ENCODE results near the gene TAF3. TPM values are rescaled to one million over a fixed set of nuclear protein-coding genes. Genes with fewer than 3 reads are reported as not detected.

Gene TAF3
- polyA plus RNA-seq, 3 donors: 1.6 to 3.9 (median 3.4) TPM

DNA sequence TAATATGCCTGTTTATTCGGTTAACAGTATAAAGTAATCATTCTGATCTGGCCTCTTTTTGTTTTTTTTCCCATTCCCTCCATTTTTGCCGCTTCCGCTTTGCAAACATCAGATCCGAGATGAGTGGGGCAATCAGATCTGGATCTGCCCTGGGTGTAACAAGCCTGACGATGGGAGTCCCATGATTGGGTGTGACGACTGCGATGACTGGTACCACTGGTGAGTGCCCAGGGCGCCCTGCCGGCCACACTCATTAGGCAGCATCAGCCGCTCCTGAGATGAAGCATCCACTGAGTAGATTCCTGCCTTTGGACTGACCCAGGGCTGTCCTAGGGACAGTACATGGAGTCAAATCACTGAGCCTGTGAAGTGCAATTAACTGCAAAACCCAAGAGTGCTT is 195.3 kb downstream of the TAF3 start:
- Histone ChIP-seq H3K9me3 (replicated peaks in 1 of 2; ENCODE audit: control insufficient read depth in 1 of 2, insufficient read depth in 1 of 2, low read length in 2 of 2) (no peaks in the 10 kb centered on the region), H3K79me2 (ENCODE audit: insufficient read depth, low read length) (no peaks in the 10 kb centered on the region), H4K20me1 (ENCODE audit: insufficient read depth, low read length) (no peaks in the 10 kb centered on the region), H3K9ac (ENCODE audit: insufficient read depth, low read length, poor library complexity, severe bottlenecking) (no peak overlapping the region), H3K4me3 (replicated peaks in 1 of 3; ENCODE audit: low read depth in 2 of 3, low read length in 3 of 3) (no peak overlapping the region), H3K4me2 (replicated peaks; ENCODE audit: extremely low read depth, low read length, poor library complexity, severe bottlenecking) (no peak overlapping the region), H3K4me1 (ENCODE audit: control insufficient read depth in 1 of 2, insufficient read depth in 2 of 2, low read length in 2 of 2) (no peaks in the 10 kb centered on the region), H3K27me3 (ENCODE audit: control insufficient read depth in 2 of 2, insufficient read depth in 2 of 2, low read length in 2 of 2) (no peaks in the 10 kb centered on the region), H3K36me3 (replicated peaks in 1 of 2; ENCODE audit: control insufficient read depth in 1 of 2, insufficient read depth in 2 of 2, low read length in 2 of 2) (peaks cover 28 to 66% of the 10 kb centered on the region in 2 donors), H3K27ac (ENCODE audit: low read depth in 1 of 2, low read length in 2 of 2) (no peak overlapping the region), H2AFZ (ENCODE audit: insufficient read depth, low read depth, low read length, poor library complexity, severe bottlenecking) (no peak overlapping the region)
- Mint-ChIP-seq H3K9me3 (no peaks in the 10 kb centered on the region), H3K27me3 (ENCODE audit: low read depth in 3 of 3) (no peaks in the 10 kb centered on the region), H3K4me1 (no peaks in the 10 kb centered on the region), H3K36me3 (peaks cover 51 to 56% of the 10 kb centered on the region in 2 donors), H3K27ac (peak overlapping the region in 1 of 7 donors; percentile 23), H3K4me3 (no peak overlapping the region)
- TF ChIP-seq, protein P1, sequence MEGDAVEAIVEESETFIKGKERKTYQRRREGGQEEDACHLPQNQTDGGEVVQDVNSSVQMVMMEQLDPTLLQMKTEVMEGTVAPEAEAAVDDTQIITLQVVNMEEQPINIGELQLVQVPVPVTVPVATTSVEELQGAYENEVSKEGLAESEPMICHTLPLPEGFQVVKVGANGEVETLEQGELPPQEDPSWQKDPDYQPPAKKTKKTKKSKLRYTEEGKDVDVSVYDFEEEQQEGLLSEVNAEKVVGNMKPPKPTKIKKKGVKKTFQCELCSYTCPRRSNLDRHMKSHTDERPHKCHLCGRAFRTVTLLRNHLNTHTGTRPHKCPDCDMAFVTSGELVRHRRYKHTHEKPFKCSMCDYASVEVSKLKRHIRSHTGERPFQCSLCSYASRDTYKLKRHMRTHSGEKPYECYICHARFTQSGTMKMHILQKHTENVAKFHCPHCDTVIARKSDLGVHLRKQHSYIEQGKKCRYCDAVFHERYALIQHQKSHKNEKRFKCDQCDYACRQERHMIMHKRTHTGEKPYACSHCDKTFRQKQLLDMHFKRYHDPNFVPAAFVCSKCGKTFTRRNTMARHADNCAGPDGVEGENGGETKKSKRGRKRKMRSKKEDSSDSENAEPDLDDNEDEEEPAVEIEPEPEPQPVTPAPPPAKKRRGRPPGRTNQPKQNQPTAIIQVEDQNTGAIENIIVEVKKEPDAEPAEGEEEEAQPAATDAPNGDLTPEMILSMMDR (IDR thresholded peaks at IDR 0.05): no peak
- intact Hi-C loops (cut with micrococcal nuclease): no loop called here
- DNase-seq: no peak
- 95% methylated on average over 9 of the region's 10 CpGs for WGBS (ENCODE audit: insufficient coverage)

DNA sequence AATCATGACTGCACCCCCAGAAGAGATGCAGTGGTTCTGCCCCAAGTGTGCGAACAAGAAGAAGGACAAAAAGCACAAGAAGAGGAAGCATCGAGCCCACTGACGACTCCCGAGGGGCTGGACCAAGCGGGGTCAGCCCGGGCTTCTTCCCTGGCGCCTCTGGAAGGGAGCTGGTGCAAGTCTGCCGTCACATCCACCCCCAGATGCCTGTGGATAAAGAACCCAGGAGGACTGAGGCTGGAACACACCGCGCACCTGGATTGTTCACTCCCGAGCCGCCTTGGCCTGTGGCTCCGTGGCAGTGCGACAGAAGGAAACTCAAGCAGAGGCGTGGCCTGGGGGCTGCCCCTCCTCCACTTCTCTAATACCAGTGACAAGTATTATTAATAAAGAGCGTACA is 196.3 kb downstream of the TAF3 start:
- H3K36me3 Mint-ChIP-seq: peaks cover 46 to 47% of the 10 kb centered on the region in 2 donors
- intact Hi-C loops (cut with micrococcal nuclease): no loop called here
- 96% methylated on average over 10 of the region's 16 CpGs for WGBS (ENCODE audit: insufficient coverage)
- H3K4me2 ChIP-seq (replicated peaks; ENCODE audit: extremely low read depth, low read length, poor library complexity, severe bottlenecking): no peak overlapping the region
- no peaks in the 10 kb centered on the region for H3K4me1 Mint-ChIP-seq
- H4K20me1 ChIP-seq (ENCODE audit: insufficient read depth, low read length): no peaks in the 10 kb centered on the region
- DNase-seq: no peak
- no peaks in the 10 kb centered on the region for H3K9me3 ChIP-seq (replicated peaks in 1 of 2; ENCODE audit: control insufficient read depth in 1 of 2, insufficient read depth in 1 of 2, low read length in 2 of 2)
- no peaks in the 10 kb centered on the region for H3K27me3 ChIP-seq (ENCODE audit: control insufficient read depth in 2 of 2, insufficient read depth in 2 of 2, low read length in 2 of 2)
- H3K4me3 ChIP-seq (replicated peaks in 1 of 3; ENCODE audit: low read depth in 2 of 3, low read length in 3 of 3): no peak overlapping the region
- no peak overlapping the region for H2AFZ ChIP-seq (ENCODE audit: insufficient read depth, low read depth, low read length, poor library complexity, severe bottlenecking)
- H3K9ac ChIP-seq (ENCODE audit: insufficient read depth, low read length, poor library complexity, severe bottlenecking): no peak overlapping the region
- no peaks in the 10 kb centered on the region for H3K27me3 Mint-ChIP-seq (ENCODE audit: low read depth in 3 of 3)
- TF ChIP-seq, protein P1 (IDR thresholded peaks at IDR 0.05): no peak
- no peak overlapping the region for H3K27ac Mint-ChIP-seq
- no peaks in the 10 kb centered on the region for H3K4me1 ChIP-seq (ENCODE audit: control insufficient read depth in 1 of 2, insufficient read depth in 2 of 2, low read length in 2 of 2)
- H3K79me2 ChIP-seq (ENCODE audit: insufficient read depth, low read length): no peaks in the 10 kb centered on the region
- no peak overlapping the region for H3K4me3 Mint-ChIP-seq
- H3K36me3 ChIP-seq (replicated peaks in 1 of 2; ENCODE audit: control insufficient read depth in 1 of 2, insufficient read depth in 2 of 2, low read length in 2 of 2): peaks cover 28 to 60% of the 10 kb centered on the region in 2 donors
- no peaks in the 10 kb centered on the region for H3K9me3 Mint-ChIP-seq
- no peak overlapping the region for H3K27ac ChIP-seq (ENCODE audit: low read depth in 1 of 2, low read length in 2 of 2)
